ENCODE measurements around the gene XPC. TPM values are rescaled to one million over a fixed set of nuclear protein-coding genes. Genes with fewer than 3 reads are reported as not detected.

Gene XPC
- total RNA-seq, 2 experiments from 2014 or later = 22.7 to 38.6 TPM

DNA sequence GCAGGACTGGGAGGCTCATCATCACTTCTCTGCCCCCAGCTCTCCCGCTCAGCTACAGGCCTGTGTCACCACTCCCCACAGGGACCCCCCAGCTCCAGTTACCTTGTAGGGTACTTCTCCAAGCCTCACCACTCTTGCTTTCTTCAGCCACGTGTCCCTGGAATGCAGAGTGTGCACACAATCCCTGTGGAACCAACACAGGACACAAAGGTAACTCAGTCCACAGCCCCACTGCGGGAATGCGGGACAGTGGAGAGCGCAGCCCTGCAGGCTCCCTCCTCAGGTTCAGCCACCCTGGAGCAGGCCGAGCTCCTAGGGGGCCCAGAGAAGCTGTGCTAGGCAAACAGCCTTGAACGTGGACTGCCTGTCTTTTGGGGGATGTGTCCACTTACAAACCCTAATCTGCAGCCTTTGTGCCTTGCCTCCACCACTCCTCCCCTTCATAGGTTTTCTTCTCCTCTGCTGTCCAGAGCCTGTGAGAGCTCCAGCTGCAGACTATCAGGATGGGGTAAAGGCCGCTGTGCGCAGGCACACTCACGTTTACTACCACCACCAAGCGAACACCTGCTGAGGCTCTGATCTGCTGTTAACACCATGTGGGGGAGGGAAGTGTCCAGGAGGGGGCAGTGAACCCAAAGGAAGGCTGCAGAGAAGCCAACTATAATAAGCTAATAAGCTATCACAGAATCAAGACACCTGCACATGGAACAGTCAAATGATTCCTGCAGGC is 26.0 kb downstream of the XPC start:
- Histone ChIP-seq H2AFZ (ENCODE audit: low read length) (no peak overlapping the region), H3K4me2 (ENCODE audit: low read length) (no peak overlapping the region), H3K36me3 (ENCODE audit: insufficient read depth, low read length) (peaks cover 51% of the 10 kb centered on the region), H3K27ac (ENCODE audit: low read depth, low read length, poor library complexity, severe bottlenecking) (no peak overlapping the region), H3K4me1 (ENCODE audit: insufficient read depth, low read length, poor library complexity, severe bottlenecking) (no peaks in the 10 kb centered on the region), H3K9me2 (ENCODE audit: insufficient read depth, low read length) (no peaks in the 10 kb centered on the region), H3K79me2 (ENCODE audit: insufficient read depth, low read depth, low read length) (no peaks in the 10 kb centered on the region), H3K9me3 (ENCODE audit: low read length) (no peaks in the 10 kb centered on the region), H4K20me1 (ENCODE audit: insufficient read depth, low read length) (no peaks in the 10 kb centered on the region), H3K4me3 (ENCODE audit: low read depth, low read length, poor library complexity, severe bottlenecking) (no peak overlapping the region)
- ChIA-PET CTCF (ENCODE audit: unreplicated experiment) (interaction anchor here (0.6 kb wide), 1 partner anchor 15 kb away, joined by 4 read pairs; no protein-coding TSS in a partner anchor), POLR2A (interaction anchor here (0.6 to 1.1 kb wide), 3 partner anchors 11 to 92 kb away, joined by 3 to 4 read pairs (median 3); no protein-coding TSS in a partner anchor)
- intact Hi-C loops (cut with micrococcal nuclease; ENCODE audit: unreplicated experiment) = no loop called here
- peak; percentile 31 for DNase-seq (ENCODE audit: low spot score)
- no TSS peak for BruUV-seq (replicated peaks)
- no peak for TF ChIP-seq EZH2phosphoT487 (IDR thresholded peaks at IDR 0.05; ENCODE audit: borderline replicate concordance, low read depth, low read length)
- TF ChIP-seq, protein P1, sequence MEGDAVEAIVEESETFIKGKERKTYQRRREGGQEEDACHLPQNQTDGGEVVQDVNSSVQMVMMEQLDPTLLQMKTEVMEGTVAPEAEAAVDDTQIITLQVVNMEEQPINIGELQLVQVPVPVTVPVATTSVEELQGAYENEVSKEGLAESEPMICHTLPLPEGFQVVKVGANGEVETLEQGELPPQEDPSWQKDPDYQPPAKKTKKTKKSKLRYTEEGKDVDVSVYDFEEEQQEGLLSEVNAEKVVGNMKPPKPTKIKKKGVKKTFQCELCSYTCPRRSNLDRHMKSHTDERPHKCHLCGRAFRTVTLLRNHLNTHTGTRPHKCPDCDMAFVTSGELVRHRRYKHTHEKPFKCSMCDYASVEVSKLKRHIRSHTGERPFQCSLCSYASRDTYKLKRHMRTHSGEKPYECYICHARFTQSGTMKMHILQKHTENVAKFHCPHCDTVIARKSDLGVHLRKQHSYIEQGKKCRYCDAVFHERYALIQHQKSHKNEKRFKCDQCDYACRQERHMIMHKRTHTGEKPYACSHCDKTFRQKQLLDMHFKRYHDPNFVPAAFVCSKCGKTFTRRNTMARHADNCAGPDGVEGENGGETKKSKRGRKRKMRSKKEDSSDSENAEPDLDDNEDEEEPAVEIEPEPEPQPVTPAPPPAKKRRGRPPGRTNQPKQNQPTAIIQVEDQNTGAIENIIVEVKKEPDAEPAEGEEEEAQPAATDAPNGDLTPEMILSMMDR (conservative IDR thresholded peaks at IDR 0.05; ENCODE audit: low read length) = peak; percentile 65

- ChIA-PET POLR2A (no interaction called here), CTCF (ENCODE audit: unreplicated experiment) (no interaction called here)
- Histone ChIP-seq H3K4me1 (ENCODE audit: insufficient read depth, low read length, poor library complexity, severe bottlenecking) (no peaks in the 10 kb centered on the region), H4K20me1 (ENCODE audit: insufficient read depth, low read length) (no peaks in the 10 kb centered on the region), H3K27ac (ENCODE audit: low read depth, low read length, poor library complexity, severe bottlenecking) (no peak overlapping the region), H3K9me2 (ENCODE audit: insufficient read depth, low read length) (no peaks in the 10 kb centered on the region), H3K9me3 (ENCODE audit: low read length) (no peaks in the 10 kb centered on the region), H3K4me2 (ENCODE audit: low read length) (no peak overlapping the region), H2AFZ (ENCODE audit: low read length) (no peak overlapping the region), H3K79me2 (ENCODE audit: insufficient read depth, low read depth, low read length) (no peaks in the 10 kb centered on the region), H3K36me3 (ENCODE audit: insufficient read depth, low read length) (peaks cover 51% of the 10 kb centered on the region), H3K4me3 (ENCODE audit: low read depth, low read length, poor library complexity, severe bottlenecking) (no peak overlapping the region)
- intact Hi-C loops (cut with micrococcal nuclease; ENCODE audit: unreplicated experiment) = no loop called here
- TF ChIP-seq, protein P1 (conservative IDR thresholded peaks at IDR 0.05; ENCODE audit: low read length) = no peak
- no peak for TF ChIP-seq EZH2phosphoT487 (IDR thresholded peaks at IDR 0.05; ENCODE audit: borderline replicate concordance, low read depth, low read length)
- BruUV-seq (replicated peaks) = no TSS peak
- no peak for DNase-seq (ENCODE audit: low spot score)
Measured at GRCh38 chr3:14151471-14152083, 26.8 kb downstream of the XPC start.

All from OCI-LY7 (cell line).